Measurements from ENCODE around the gene MYOZ1.

- TF ChIP-seq CTCF (IDR thresholded peaks at IDR 0.05; ENCODE audit: extremely low read depth in 1 of 2, insufficient read depth in 1 of 2, low read depth in 1 of 2, low read length in 2 of 2): no peak
- TF ChIP-seq MAX (IDR thresholded peaks at IDR 0.05; ENCODE audit: insufficient read depth, insufficient read length): no peak
- no peak for TF ChIP-seq EZH2 (IDR thresholded peaks at IDR 0.05; ENCODE audit: borderline replicate concordance, low read depth, low read length, severe bottlenecking)
- TF ChIP-seq POLR2AphosphoS5 (IDR thresholded peaks at IDR 0.05; ENCODE audit: insufficient read depth, low read depth, low read length): no peak
- TF ChIP-seq POLR2A (IDR thresholded peaks at IDR 0.05; ENCODE audit: low read depth, low read length): no peak
- TF ChIP-seq MYC (IDR thresholded peaks at IDR 0.05; ENCODE audit: low read depth, low read length): no peak
These were observed 7.9 kb upstream of the MYOZ1 start for GRCh38 chr10:73648975-73649829.

Measured in endothelial cell of umbilical vein (primary cell).